HEK293 (cell line): Measurements from ENCODE around the gene SLC26A8.
A peak's percentile ranks its signal among the peaks of the same experiment; 100 is the strongest.

Source experiments
- CTCF ChIA-PET: fragments of 350-600 bp; formaldehyde crosslinking; extraction: SDS; loops from one replicate; lab custom pipeline; 2021; ENCODE audit warnings: antibody characterized with exemption; lab: Yijun Ruan, JAX
- POLR2A ChIA-PET: fragments of 300-600 bp; formaldehyde crosslinking; extraction: SDS; loops from one replicate; lab custom pipeline; 2020; ENCODE audit warnings: antibody characterized with exemption, inconsistent platforms; lab: Yijun Ruan, JAX
- H3K27ac ChIP-seq: fragments of 200-500 bp; sonication (Bioruptor generic); 2 replicates; pipeline ENCODE4 v1.5.1; 2014; ENCODE audit warnings: low read depth, low read length, control low read depth, inconsistent platforms; ENCODE audit errors: extremely low read depth
- H3K36me3 ChIP-seq, 2 experiments: fragments of 200-500 bp in 1 of 2; sonication (Bioruptor generic) in 1 of 2; 1 replicate in 1 of 2; 2 replicates in 1 of 2; pipeline ENCODE4 v1.5.1; 2014 to 2017; ENCODE audit warnings: inconsistent platforms in 2 of 2, low read length in 2 of 2; ENCODE audit not compliant: control insufficient read depth in 2 of 2, insufficient read depth in 1 of 2
- H3K4me1 ChIP-seq: fragments of 200-500 bp; sonication (Bioruptor generic); 2 replicates; pipeline ENCODE4 v1.5.1; 2014; ENCODE audit warnings: mild to moderate bottlenecking, low read length, inconsistent platforms; ENCODE audit not compliant: control insufficient read depth, insufficient read depth
- H3K4me3 ChIP-seq: 2 replicates; pipeline ENCODE4 v1.5.1; 2011; ENCODE audit warnings: low read depth, mild to moderate bottlenecking, control low read depth, low read length, moderate library complexity
- H3K9me3 ChIP-seq: fragments of 200-500 bp; sonication (Bioruptor generic); 2 replicates; pipeline ENCODE4 v1.5.1; 2014; ENCODE audit warnings: low read depth, low read length, inconsistent platforms; ENCODE audit not compliant: control insufficient read depth, insufficient read depth
- AEBP2 ChIP-seq: fragments of 450-650 bp; formaldehyde crosslinking; IDR thresholded peaks from 2 replicates; pipeline ENCODE4 v1.5.1; 2016; ENCODE audit warnings: missing biosample characterization, missing genetic modification characterization, borderline replicate concordance
- REST ChIP-seq: fragments of 450-650 bp; formaldehyde crosslinking; IDR thresholded peaks from 2 replicates; pipeline ENCODE4 v1.5.1; 2016; ENCODE audit warnings: missing biosample characterization, missing genetic modification characterization
- ZBTB7A ChIP-seq: fragments of 450-650 bp; formaldehyde crosslinking; IDR thresholded peaks from 2 replicates; pipeline ENCODE4 v1.5.1; 2016; ENCODE audit warnings: low read depth, missing biosample characterization, missing genetic modification characterization
- ZFHX2 ChIP-seq: fragments of 450-650 bp; formaldehyde crosslinking; conservative IDR thresholded peaks from 2 replicates; pipeline ENCODE4 v1.5.1; 2016; ENCODE audit warnings: missing biosample characterization, missing genetic modification characterization
- ZFP37 ChIP-seq: fragments of 450-650 bp; formaldehyde crosslinking; IDR thresholded peaks from 2 replicates; pipeline ENCODE4 v1.5.1; 2016; ENCODE audit warnings: missing biosample characterization, missing genetic modification characterization
- ZIC2 ChIP-seq: fragments of 450-650 bp; formaldehyde crosslinking; IDR thresholded peaks from 2 replicates; pipeline ENCODE4 v1.5.1; 2016; ENCODE audit warnings: missing biosample characterization, missing genetic modification characterization
- ZNF140 ChIP-seq: fragments of 450-650 bp; formaldehyde crosslinking; IDR thresholded peaks from 2 replicates; pipeline ENCODE4 v1.5.1; 2016; ENCODE audit warnings: missing biosample characterization, missing genetic modification characterization
- ZNF223 ChIP-seq: fragments of 450-650 bp; formaldehyde crosslinking; IDR thresholded peaks from 2 replicates; pipeline ENCODE4 v1.5.1; 2016; ENCODE audit warnings: missing biosample characterization, missing genetic modification characterization
- ZNF311 ChIP-seq: fragments of 450-650 bp; formaldehyde crosslinking; IDR thresholded peaks from 2 replicates; pipeline ENCODE4 v1.5.1; 2017; ENCODE audit warnings: missing biosample characterization, missing genetic modification characterization, borderline replicate concordance
- ZNF449 ChIP-seq: fragments of 450-650 bp; formaldehyde crosslinking; IDR thresholded peaks from 2 replicates; pipeline ENCODE4 v1.5.1; 2017; ENCODE audit warnings: missing biosample characterization, mild to moderate bottlenecking, missing genetic modification characterization, moderate library complexity
- ZNF514 ChIP-seq: fragments of 450-650 bp; formaldehyde crosslinking; IDR thresholded peaks from 2 replicates; pipeline ENCODE4 v1.5.1; 2016; ENCODE audit warnings: missing biosample characterization, missing genetic modification characterization
- ZNF548 ChIP-seq: fragments of 450-650 bp; formaldehyde crosslinking; IDR thresholded peaks from 2 replicates; pipeline ENCODE4 v1.5.1; 2016; ENCODE audit warnings: missing biosample characterization, missing genetic modification characterization
- ZNF560 ChIP-seq: fragments of 450-650 bp; formaldehyde crosslinking; IDR thresholded peaks from 2 replicates; pipeline ENCODE4 v1.5.1; 2017; ENCODE audit warnings: missing biosample characterization, missing genetic modification characterization, borderline replicate concordance
- ZNF623 ChIP-seq: fragments of 450-650 bp; formaldehyde crosslinking; IDR thresholded peaks from 2 replicates; pipeline ENCODE4 v1.5.1; 2016; ENCODE audit warnings: missing biosample characterization, missing genetic modification characterization
- ZNF645 ChIP-seq: fragments of 450-650 bp; formaldehyde crosslinking; IDR thresholded peaks from 2 replicates; pipeline ENCODE4; 2016; ENCODE audit warnings: missing biosample characterization, missing genetic modification characterization
- ZNF677 ChIP-seq: fragments of 450-650 bp; IDR thresholded peaks from 2 replicates; pipeline ENCODE4 v1.5.0; 2018; ENCODE audit warnings: missing biosample characterization, mild to moderate bottlenecking, missing genetic modification characterization, moderate library complexity
- ZNF791 ChIP-seq: fragments of 450-650 bp; formaldehyde crosslinking; IDR thresholded peaks from 2 replicates; pipeline ENCODE4 v1.5.1; 2016; ENCODE audit warnings: missing biosample characterization, missing genetic modification characterization
- ZNF837 ChIP-seq: fragments of 450-650 bp; formaldehyde crosslinking; IDR thresholded peaks from 2 replicates; pipeline ENCODE4 v1.5.1; 2016; ENCODE audit warnings: missing biosample characterization, missing genetic modification characterization
- ZSCAN16 ChIP-seq: fragments of 450-650 bp; formaldehyde crosslinking; IDR thresholded peaks from 2 replicates; pipeline ENCODE4 v1.5.1; 2016; ENCODE audit warnings: missing biosample characterization, missing genetic modification characterization
- ZSCAN18 ChIP-seq: fragments of 450-650 bp; formaldehyde crosslinking; IDR thresholded peaks from 2 replicates; pipeline ENCODE4 v1.5.1; 2016; ENCODE audit warnings: missing biosample characterization, missing genetic modification characterization
- ZXDB ChIP-seq: fragments of 450-650 bp; formaldehyde crosslinking; IDR thresholded peaks from 2 replicates; pipeline ENCODE4 v1.5.1; 2016; ENCODE audit warnings: missing biosample characterization, missing genetic modification characterization

The SLC26A8 gene

GRCh38 chr6:35967076-35967774, 57.2 kb downstream of the SLC26A8 start:
- Histone ChIP-seq H3K27ac (no peak overlapping the region), H3K9me3 (no peaks in the 10 kb centered on the region), H3K4me1 (no peaks in the 10 kb centered on the region), H3K4me3 (no peak overlapping the region)
- ChIA-PET CTCF (interaction anchor here (0.7 to 1.3 kb wide), 4 partner anchors 11 to 634 kb away, joined by 3 to 5 read pairs (median 4); no protein-coding TSS in a partner anchor), POLR2A (interaction anchor here (0.6 kb wide), 1 partner anchor 60 kb away, joined by 3 read pairs; the partner anchor contains the start of gene MAPK14)
- TF ChIP-seq ZNF645 (tag by site-specific recombination) (no peak), ZIC2 (0 out of 2 replicates have a peak, but pooled peaks have one; percentile 11)
- TF ChIP-seq, all 188 proteins: peak for 1
- no peaks in the 10 kb centered on the region for H3K36me3 ChIP-seq

- no peak overlapping the region for H3K4me3 ChIP-seq
- CTCF ChIA-PET: no interaction called here
- TF ChIP-seq ZNF548 (no peak), ZSCAN16 (tag by site-specific recombination) (no peak), ZNF791 (tag by site-specific recombination) (no peak), ZNF837 (tag by site-specific recombination) (no peak), ZSCAN18 (no peak), AEBP2 (tag by site-specific recombination) (no peak)
- TF ChIP-seq, all 188 proteins: peak for 0
- H3K9me3 ChIP-seq: no peaks in the 10 kb centered on the region
- H3K36me3 ChIP-seq: no peaks in the 10 kb centered on the region
- POLR2A ChIA-PET: interaction anchor here (0.6 kb wide), 2 partner anchors 14 to 15 kb away, joined by 3 to 4 read pairs; no protein-coding TSS in a partner anchor
- no peaks in the 10 kb centered on the region for H3K4me1 ChIP-seq
- H3K27ac ChIP-seq: no peak overlapping the region
Observed at GRCh38 chr6:35962779-35963560, 61.5 kb downstream of the SLC26A8 start.

GRCh38 chr6:35960187-35960586, 64.3 kb downstream of the SLC26A8 start:
- Histone ChIP-seq H3K4me1 (no peaks in the 10 kb centered on the region), H3K4me3 (no peak overlapping the region), H3K27ac (no peak overlapping the region), H3K36me3 (no peaks in the 10 kb centered on the region)
- POLR2A ChIA-PET: no interaction called here
- no peak for TF ChIP-seq ZFP37 (tag by site-specific recombination)
- TF ChIP-seq ZFHX2 (tag by site-specific recombination): no peak
- TF ChIP-seq ZNF514 (tag by site-specific recombination): no peak
- TF ChIP-seq ZNF560 (tag by site-specific recombination): no peak
- TF ChIP-seq ZNF677 (tag by site-specific recombination): no peak
- no peak for TF ChIP-seq ZNF311 (tag by site-specific recombination)
- TF ChIP-seq ZNF140 (tag by site-specific recombination): no peak
- no peak for TF ChIP-seq ZNF223 (tag by site-specific recombination)
- TF ChIP-seq ZNF449 (tag by site-specific recombination): no peak
- no peak for TF ChIP-seq REST (tag by site-specific recombination)
- TF ChIP-seq ZBTB7A (tag by site-specific recombination): no peak
- TF ChIP-seq ZXDB: no peak
- no peak for TF ChIP-seq ZNF623 (tag by site-specific recombination)
- TF ChIP-seq, all 188 proteins: peak for 0
- CTCF ChIA-PET: interaction anchor here (0.7 to 1.4 kb wide), 3 partner anchors 135 to 399 kb away, joined by 3 to 6 read pairs (median 4); no protein-coding TSS in a partner anchor
- no peaks in the 10 kb centered on the region for H3K9me3 ChIP-seq
